GM12873 (cell line): ENCODE measurements around the gene MMP10.

ENCODE experiments used
- TF ChIP-seq, protein P1 (sequence below): IDR thresholded peaks from 2 replicates; pipeline ENCODE4 v1.5.1; 2012; ENCODE audit warnings: low read depth, mild to moderate bottlenecking, moderate library complexity, low read length, control low read depth; ENCODE audit not compliant: insufficient read depth; ENCODE audit errors: missing control alignments

The MMP10 gene

DNA sequence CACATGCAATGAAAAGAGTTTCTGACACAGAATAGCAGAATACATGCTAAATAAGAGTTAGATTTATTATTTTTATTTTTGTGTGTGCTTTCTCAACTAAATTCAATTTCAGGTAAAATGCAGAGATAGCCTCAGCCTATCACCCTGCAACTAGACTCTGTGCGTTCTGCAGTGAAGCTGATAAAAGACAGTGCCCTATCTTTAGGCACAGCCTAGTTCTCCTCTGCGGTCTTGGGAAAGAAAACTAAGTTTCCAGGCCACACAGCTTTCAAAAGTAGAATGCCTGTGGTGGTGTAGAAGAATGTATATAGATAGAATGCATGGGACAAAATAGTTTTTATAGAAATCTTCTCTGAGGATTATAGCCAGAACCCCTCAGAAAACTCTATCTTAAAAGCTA, 29.5 kb upstream of the MMP10 start:
- TF ChIP-seq, protein P1, sequence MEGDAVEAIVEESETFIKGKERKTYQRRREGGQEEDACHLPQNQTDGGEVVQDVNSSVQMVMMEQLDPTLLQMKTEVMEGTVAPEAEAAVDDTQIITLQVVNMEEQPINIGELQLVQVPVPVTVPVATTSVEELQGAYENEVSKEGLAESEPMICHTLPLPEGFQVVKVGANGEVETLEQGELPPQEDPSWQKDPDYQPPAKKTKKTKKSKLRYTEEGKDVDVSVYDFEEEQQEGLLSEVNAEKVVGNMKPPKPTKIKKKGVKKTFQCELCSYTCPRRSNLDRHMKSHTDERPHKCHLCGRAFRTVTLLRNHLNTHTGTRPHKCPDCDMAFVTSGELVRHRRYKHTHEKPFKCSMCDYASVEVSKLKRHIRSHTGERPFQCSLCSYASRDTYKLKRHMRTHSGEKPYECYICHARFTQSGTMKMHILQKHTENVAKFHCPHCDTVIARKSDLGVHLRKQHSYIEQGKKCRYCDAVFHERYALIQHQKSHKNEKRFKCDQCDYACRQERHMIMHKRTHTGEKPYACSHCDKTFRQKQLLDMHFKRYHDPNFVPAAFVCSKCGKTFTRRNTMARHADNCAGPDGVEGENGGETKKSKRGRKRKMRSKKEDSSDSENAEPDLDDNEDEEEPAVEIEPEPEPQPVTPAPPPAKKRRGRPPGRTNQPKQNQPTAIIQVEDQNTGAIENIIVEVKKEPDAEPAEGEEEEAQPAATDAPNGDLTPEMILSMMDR: no peak

DNA sequence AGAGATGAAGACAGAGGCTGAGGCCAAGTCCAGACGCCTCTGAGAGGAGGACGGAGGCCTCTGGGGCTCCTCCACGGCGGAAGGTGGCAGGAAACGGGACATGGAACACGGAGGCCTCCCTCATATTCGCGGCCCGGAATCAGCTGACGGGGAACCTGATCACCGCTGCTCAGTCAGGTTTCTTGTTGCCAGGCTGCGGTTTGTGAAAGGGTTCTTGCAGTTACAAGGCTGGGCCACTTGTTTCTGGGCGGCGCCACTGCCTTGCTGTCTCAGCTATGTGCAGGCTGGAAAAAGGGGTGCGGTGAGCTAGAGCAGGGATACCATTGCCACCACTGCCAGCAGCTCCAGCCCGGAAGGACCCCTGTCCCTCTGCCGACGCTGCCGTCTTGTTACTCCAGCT, 27.5 kb upstream of the MMP10 start:
- TF ChIP-seq, protein P1: peak; percentile 60

DNA sequence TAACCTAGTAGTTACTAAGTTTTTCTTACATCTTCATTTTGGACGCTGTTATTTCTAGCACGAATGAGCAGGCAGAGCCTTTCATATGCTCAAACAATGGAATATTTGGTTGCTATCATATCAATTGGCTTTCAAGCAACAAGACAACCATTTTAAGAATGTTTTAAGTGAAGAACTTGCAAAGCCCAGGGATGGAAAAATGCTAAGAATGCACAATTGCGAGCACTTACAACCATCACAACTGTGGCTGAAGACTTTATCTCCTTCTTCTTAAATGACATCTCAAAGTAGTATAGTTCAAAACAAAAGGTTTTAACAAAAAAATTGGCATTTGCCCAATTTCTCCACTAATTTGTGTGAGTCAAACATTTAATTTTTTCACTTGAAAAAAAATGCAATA, 25.9 kb upstream of the MMP10 start:
- TF ChIP-seq, protein P1: no peak

DNA sequence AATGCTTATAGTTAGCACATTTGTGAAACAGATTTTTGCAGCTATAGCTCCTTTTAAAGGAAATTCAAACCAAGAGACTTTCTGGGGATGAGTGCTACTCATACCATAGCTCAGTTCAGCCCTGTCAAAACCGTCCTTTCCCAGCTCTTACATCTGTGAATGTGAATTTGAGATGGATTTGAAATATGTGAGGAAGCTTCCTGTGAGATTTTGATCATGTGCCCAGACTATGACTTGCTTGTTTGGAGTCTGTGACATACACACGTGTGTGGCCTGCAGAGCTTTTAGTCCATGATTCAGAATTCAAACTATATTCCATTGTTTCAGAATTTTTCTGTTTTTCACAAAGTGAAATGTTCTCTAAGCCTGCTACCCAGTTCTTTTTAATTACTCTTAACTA, 21.9 kb upstream of the MMP10 start:
- TF ChIP-seq, protein P1: no peak

DNA sequence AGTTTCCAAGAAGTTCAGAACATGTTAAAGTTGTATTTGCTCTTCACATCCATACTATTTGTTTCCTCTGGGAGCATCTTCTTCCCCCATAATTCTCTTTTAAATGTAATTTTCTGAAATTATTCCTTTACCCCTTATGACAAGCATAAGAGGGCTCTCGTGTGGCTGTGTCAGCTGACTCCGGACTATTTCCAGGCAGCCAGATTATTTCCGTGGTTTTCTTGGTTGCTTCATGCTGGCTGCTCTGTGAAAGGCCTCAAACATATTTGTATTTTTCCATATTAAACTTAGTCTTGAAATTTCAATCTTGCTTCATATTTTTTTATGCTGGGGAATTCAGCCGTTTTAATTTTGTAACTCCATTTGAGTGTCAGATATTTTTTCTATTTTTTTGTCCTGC, 20.3 kb upstream of the MMP10 start:
- TF ChIP-seq, protein P1: no peak

DNA sequence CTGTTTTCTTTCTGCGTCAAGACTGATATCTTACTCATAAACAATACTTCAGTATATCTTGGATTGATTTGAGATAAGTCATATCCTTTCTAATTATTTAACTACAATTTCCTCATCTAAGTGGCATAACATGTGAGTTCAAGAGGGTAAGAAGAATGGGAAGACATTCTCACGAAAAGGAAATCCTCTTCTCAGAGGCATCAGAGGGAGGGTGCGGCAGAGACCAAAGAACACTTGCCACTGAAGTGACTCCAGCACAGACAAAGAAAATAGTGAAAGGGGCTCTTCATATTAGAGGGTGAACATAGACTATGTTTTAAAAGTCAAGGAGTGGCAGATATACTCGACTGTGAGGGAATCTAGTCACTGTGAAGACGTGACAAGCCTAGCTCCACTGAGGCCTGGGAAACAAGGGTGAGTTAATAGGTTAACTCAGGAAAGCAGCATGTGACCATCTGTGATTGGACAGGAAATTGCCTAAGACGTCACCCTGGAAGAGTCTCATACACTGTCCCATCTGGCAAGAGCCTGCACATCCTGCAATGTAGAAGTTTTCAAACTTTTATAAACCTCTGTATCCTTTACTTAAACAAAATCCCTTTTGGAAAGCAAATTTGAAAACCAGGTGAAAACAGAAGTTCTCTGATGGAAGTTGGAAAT, 19.4 kb upstream of the MMP10 start:
- TF ChIP-seq, protein P1: no peak

DNA sequence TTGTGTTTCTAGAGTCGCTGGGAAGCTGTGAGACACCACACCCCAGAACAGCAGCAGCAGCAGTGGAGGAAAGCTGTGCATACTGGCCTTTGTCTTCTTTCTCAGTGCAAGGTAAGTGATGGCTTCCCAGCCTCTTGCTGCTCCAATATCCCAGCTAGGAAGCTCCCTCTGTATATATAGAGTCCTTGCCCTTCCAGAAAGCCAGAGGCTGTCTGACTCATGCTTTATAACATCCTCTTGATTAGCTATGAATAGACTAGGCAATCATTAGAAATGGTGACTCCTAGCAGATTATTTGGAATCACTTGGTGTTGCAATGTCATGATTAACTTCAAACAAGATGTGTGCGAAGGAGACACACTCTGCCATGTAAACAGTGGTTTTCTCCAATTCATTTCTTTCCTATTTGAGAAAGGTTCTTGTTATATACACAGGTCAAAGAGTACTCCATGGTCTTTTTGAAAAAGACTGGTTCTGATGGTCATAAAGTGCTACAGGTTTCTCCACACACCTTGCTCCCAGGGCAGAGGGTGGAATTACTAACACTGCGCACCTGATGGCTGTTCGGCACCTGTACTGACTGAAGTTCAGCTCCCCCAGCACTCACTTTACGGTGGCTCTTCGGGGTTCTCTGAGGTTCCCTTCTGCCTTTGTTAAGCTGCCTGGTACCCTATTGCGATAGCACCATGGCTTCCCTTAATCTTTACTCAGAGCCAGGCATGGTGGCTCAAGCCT, 17.8 kb upstream of the MMP10 start, which contains the start of gene MMP1:
Gene MMP1 (minus strand): TSS at position 149 of the 735 bp plus-strand sequence. CDS start 68 bp downstream, at position 81.
- TF ChIP-seq, protein P1: no peak
